Left ventricle myocardium inferior (tissue), 1 donor: Measurements from ENCODE around the gene AKAP9. TPM values are rescaled to one million over a fixed set of nuclear protein-coding genes. Genes with fewer than 3 reads are reported as not detected.

Source experiments
- DNase-seq: peaks from one replicate; pipeline ENCODE4 v3.0.0-alpha.2; 2020
- H3K27ac ChIP-seq: fragments of 200-600 bp; replicated peaks from 2 replicates; pipeline ENCODE4 v1.8.0; 2021
- H3K27me3 ChIP-seq: fragments of 200-600 bp; 2 replicates; pipeline ENCODE4 v1.8.0; 2021; ENCODE audit warnings: low read depth
- H3K36me3 ChIP-seq: fragments of 200-600 bp; 2 replicates; pipeline ENCODE4 v1.8.0; 2021
- H3K4me1 ChIP-seq: fragments of 200-600 bp; 2 replicates; pipeline ENCODE4 v1.8.0; 2021
- H3K4me3 ChIP-seq: fragments of 200-600 bp; 2 replicates; pipeline ENCODE4 v1.8.0; 2021; ENCODE audit warnings: mild to moderate bottlenecking, moderate library complexity
- H3K9me3 ChIP-seq: fragments of 200-600 bp; replicated peaks from 2 replicates; pipeline ENCODE4 v1.8.0; 2021
- intact Hi-C: fragments of 100-400 bp; cut with micrococcal nuclease; formaldehyde crosslinking; loops from one replicate; pipeline ENCODE4 v1.11.0; 2022
- total RNA-seq: library from RNA; stranded (reverse); fragmentation: NEBNext Ultra II Directional; extraction: Animal tissue kit (Norgen Biotek cat#: 25700); gene quantifications from one replicate; pipeline ENCODE4 v1.2.1, GENCODE V29; 2021
- TF ChIP-seq, protein P1 (sequence below): fragments of 200-600 bp; IDR thresholded peaks from 2 replicates; pipeline ENCODE4 v1.8.0; 2021; ENCODE audit warnings: antibody characterized with exemption, mild to moderate bottlenecking, borderline replicate concordance
- donor health status: DM: no; HTN: yes; CAD: no; lungs with severe emphysema.

Gene AKAP9
- total RNA-seq, 1 donor from 2014 or later, result 49.4 TPM

DNA sequence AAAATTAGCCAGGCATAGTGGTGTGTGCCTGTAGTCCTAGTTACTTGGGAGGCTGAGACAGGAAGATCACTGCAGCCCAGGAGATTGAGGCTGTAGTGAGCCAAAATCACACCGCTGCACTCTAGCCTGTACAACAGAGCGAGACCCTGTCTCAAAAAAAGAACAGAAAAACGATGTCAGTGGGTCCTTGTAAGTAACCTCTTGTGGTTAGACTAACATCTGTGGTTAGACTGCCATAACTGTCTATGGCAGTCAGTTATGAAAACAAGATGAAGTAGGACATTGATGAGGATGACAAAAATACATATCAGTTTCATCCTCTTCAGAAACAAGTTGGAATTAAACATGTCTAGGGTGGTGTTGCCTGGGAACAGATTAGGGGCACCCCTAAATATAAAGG is 53.3 kb downstream of the AKAP9 start:
- intact Hi-C loops, result no loop called here
- Histone ChIP-seq H3K36me3 (peaks cover 50% of the 10 kb centered on the region), H3K4me1 (no peaks in the 10 kb centered on the region), H3K27me3 (no peaks in the 10 kb centered on the region), H3K27ac (no peak overlapping the region), H3K9me3 (no peaks in the 10 kb centered on the region), H3K4me3 (no peak overlapping the region)
- TF ChIP-seq, protein P1, sequence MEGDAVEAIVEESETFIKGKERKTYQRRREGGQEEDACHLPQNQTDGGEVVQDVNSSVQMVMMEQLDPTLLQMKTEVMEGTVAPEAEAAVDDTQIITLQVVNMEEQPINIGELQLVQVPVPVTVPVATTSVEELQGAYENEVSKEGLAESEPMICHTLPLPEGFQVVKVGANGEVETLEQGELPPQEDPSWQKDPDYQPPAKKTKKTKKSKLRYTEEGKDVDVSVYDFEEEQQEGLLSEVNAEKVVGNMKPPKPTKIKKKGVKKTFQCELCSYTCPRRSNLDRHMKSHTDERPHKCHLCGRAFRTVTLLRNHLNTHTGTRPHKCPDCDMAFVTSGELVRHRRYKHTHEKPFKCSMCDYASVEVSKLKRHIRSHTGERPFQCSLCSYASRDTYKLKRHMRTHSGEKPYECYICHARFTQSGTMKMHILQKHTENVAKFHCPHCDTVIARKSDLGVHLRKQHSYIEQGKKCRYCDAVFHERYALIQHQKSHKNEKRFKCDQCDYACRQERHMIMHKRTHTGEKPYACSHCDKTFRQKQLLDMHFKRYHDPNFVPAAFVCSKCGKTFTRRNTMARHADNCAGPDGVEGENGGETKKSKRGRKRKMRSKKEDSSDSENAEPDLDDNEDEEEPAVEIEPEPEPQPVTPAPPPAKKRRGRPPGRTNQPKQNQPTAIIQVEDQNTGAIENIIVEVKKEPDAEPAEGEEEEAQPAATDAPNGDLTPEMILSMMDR, result no peak
- no peak for DNase-seq

DNA sequence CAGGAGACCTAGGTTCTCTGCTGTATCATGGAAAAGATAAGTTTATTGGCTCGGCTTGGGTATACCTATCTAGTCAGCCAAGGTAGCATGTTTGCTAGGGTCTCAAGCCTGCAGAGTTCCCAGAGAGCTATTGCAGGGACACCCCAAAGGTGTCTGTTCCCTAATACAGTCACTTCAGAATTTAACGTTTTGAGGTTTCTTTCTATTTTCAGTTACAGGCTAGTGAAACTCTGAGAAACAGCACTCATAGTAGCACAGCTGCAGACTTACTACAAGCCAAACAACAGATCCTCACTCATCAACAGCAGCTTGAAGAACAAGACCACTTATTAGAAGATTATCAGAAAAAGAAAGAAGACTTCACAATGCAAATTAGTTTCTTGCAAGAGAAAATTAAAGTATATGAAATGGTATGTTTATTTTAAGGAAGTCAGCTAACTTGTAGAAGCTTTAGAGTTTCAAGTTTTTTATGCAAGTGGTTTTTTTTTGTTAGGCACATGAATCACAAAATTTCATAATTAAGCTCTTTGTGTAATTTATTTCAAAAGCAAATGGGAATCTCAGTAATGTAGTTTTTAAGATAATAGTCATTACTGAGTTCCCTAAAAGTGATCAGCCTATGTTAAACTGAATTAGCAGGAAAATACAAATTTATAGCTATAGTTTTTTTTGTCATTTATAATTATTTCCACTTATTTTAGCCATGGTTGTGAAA is 54.9 kb downstream of the AKAP9 start:
- peaks cover 50% of the 10 kb centered on the region for H3K36me3 ChIP-seq
- no peaks in the 10 kb centered on the region for H3K9me3 ChIP-seq

DNA sequence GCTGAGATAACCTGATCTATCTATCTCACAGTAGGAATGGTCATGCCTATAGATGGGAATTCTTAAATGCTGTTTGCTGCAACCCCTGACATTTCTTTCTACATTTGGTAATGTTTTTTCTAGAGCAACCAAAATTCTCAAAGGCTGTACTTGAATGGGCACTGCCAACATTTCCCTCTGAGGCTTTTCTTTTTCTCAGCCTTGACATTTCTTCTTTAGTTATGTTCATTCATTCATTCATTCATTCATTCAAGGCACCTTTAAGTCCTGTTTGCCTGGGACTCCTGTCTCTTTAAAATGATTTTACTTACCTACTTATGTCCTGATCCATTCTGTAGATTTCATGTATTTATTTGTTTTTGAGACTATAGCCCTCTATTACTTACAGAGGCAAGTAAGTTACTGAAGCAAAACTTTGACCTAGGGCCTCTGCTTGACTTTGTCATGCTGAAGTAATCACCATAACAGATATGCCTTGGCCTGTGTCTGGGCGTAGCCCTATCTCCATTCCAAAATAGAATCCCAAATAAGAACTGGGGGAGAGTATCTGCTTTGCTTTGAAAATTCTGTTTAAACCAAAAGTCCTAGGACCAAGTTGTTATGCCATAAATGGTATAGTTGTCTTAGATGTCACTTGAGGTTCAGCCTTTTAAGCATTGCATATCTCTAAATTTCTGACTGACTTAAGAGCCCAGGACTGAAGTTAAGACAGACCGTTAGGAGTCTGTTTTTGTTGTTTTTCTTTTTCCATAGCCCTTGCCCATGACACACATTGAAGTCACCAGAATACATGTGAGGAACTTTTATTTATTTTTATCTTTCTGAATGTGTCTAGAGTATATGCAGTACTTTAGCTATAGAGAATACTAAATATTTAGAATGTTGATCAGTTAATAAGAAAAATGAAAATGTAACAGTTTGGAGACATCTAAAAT is 59.2 kb downstream of the AKAP9 start:
- peaks cover 52% of the 10 kb centered on the region for H3K36me3 ChIP-seq

More for the DNA sequence above, 54.9 kb downstream of the AKAP9 start:
- H3K27ac ChIP-seq, result no peak overlapping the region
- no peaks in the 10 kb centered on the region for H3K27me3 ChIP-seq
- TF ChIP-seq, protein P1, result no peak
- no peak for DNase-seq
- intact Hi-C loops, result no loop called here
- peaks cover 5% of the 10 kb centered on the region for H3K4me1 ChIP-seq
- no peak overlapping the region for H3K4me3 ChIP-seq

DNA sequence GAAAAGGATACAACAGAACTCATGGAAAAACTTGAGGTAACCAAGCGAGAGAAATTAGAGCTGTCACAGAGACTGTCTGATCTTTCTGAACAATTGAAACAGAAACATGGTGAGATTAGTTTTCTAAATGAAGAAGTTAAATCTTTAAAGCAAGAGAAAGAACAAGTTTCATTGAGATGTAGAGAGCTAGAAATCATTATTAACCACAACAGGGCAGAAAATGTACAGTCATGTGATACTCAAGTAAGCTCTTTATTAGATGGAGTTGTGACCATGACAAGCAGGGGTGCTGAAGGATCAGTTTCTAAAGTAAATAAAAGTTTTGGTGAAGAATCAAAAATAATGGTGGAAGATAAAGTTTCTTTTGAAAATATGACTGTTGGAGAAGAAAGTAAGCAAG is 62.1 kb downstream of the AKAP9 start:
- peaks cover 11% of the 10 kb centered on the region for H3K4me1 ChIP-seq
- no peak overlapping the region for H3K4me3 ChIP-seq
- intact Hi-C loops, result no loop called here
- DNase-seq, result no peak
- H3K36me3 ChIP-seq, result peaks cover 43% of the 10 kb centered on the region
- peaks cover 7% of the 10 kb centered on the region for H3K9me3 ChIP-seq
- no peak overlapping the region for H3K27ac ChIP-seq
- no peaks in the 10 kb centered on the region for H3K27me3 ChIP-seq
- TF ChIP-seq, protein P1, result no peak

More for the DNA sequence above, 59.2 kb downstream of the AKAP9 start:
- Histone ChIP-seq H3K4me3 (no peak overlapping the region), H3K9me3 (peaks cover 7% of the 10 kb centered on the region), H3K27me3 (no peaks in the 10 kb centered on the region), H3K4me1 (peaks cover 11% of the 10 kb centered on the region), H3K27ac (peak overlapping the region; percentile 61)
- DNase-seq, result no peak
- intact Hi-C loops, result no loop called here
- TF ChIP-seq, protein P1, result no peak

DNA sequence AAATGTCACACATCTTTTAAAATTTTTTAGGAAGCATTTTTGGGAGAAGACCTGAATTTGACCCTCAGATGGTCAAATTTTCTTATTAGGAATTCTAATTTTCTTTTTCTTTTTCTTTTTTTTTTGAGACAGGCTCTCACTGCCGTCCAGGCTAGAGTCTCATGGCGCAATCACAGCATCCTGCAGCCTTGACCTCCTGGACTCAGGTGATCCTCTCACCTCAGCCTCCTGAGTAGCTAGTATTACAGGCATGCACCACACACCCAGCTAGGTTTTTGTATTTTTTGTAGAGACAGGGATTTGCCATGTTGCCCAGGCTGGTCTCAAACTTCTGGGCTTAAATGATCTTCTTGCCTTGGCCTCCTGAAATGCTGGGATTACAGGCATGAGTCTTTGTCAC is 65.4 kb downstream of the AKAP9 start:
- TF ChIP-seq, protein P1, result no peak
- H3K36me3 ChIP-seq, result peaks cover 48% of the 10 kb centered on the region
- H3K27ac ChIP-seq, result no peak overlapping the region
- intact Hi-C loops, result no loop called here
- peaks cover 18% of the 10 kb centered on the region for H3K9me3 ChIP-seq
- no peak overlapping the region for H3K4me3 ChIP-seq
- DNase-seq, result no peak
- no peaks in the 10 kb centered on the region for H3K27me3 ChIP-seq
- H3K4me1 ChIP-seq, result peaks cover under 1% of the 10 kb centered on the region
